GM19043 (cell line): Measurements from ENCODE around the gene ZMIZ1.

Source experiments
- ATAC-seq: cut with Tn5 transposase; IDR thresholded peaks from one replicate; pipeline ENCODE4 v1.9.1; 2021; ENCODE audit warnings: low read depth; ENCODE audit not compliant: unreplicated experiment

Gene ZMIZ1

GRCh38 chr10:79051766-79052165 lies 17.0 kb upstream of the ZMIZ1 start:
- no peak for ATAC-seq

- ATAC-seq = no peak
Observed at GRCh38 chr10:79052291-79053080, 16.3 kb upstream of the ZMIZ1 start.

GRCh38 chr10:79053081-79053434 lies 15.7 kb upstream of the ZMIZ1 start:
- ATAC-seq = no peak

DNA sequence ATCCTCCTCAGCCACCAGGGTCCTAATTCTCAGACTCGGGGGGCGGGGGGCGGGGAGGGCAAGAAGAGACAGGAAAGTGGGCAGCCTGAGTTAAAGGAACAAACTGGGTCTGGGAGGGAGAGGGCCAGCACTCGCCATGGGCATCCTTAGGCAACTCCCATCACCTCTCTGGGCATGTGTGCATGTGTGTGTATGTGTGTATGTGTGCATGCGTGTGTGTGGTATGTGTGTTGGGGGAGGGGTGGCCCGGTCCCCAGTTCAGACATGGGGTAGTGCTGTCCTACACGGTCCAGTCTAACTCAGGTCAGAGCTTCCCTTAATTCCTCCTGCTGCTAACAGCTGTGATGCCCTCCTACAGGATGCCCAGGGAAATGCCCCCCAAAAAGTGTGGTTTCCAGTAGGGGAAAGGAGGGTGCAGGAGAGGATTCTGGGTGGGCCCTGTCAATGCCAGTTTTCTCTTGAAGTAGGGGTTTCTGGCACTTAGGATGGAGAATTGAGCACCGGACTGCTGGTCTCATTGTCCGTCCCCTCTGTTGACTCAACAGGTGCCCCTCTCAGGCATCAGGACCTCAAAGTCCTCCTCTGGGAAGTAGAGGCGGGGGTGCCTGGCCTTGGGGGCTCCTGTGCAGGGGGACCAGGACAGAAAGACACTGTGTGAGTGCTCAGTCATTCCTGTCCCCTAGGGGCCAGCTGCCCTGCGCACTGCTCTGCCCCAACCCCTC lies 15.1 kb upstream of the ZMIZ1 start:
- ATAC-seq = no peak

DNA sequence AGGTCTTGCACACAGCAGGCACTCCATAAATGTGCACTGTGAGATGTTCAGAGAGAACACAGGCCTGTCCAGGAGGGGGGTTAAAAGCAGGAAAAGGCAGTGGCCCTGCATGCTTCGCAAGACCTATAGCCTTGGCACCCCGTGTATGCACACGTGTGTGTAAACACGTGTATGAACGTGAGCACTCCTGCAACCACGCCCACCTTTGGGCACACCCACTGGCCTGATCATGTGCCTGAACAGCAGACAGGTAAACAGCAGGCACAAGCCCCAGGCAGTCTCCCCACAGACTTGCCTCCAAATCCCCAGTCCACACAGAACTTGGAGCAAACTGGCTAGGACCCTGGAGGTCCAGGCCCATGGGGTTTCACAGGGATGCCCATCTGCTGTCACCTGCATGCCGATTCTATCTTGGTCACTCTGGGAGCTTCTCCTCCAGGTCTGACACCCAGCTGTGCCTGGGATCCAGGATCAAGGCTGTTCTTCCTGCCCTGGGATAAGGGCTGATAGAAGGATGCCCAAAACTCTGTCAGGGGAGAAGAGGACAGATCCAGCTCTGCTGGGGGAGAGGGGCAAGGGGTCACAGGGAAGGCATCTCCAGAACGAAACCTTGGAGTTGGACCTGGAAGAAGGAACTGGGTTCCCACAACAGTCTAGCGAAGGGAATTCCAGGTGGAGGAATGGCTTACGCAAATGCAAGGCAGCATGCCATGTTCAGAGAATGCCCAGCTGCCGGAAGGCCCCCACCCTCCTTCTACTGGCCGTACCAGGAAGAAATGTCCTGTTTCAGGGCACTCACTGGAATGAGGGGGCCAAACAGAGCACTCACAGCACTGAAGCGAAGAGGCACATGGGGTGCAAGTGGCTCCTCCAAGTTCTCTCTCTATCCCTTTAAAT lies 14.3 kb upstream of the ZMIZ1 start:
- no peak for ATAC-seq

DNA sequence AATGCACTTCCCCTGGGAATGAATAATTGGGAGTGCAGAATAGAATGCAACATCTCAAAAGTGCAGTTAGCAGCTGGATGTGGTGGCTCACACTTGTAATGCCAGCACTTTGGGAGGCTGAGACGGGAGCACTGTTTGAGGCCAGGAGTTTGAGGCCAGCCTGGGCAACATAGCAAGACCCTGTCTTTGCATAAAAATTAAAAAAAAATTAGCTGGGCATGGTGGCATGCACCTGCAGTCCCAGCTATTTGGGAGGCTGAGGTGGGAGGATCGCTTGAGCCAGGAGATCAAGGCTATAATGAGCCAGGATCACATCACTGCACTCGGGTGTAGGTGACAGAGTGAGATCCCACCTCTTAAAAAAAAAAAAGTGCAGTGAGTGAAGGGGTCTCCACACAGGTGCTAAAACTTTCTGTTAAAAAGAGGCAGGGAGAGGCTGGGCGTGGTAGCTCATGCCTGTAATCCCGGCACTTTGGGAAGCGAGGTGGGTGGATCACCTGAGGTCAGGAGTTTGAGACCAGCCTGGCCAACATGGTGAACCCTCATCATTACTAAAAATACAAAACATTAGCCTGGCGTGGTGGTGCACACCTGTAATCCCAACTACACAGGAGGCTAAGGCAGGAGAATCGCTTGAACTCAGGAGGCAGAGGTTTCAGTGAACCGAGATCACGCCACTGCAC lies 13.5 kb upstream of the ZMIZ1 start:
- ATAC-seq = no peak

GRCh38 chr10:79055892-79056291 lies 12.9 kb upstream of the ZMIZ1 start:
- ATAC-seq = no peak

- no peak for ATAC-seq
Observed at GRCh38 chr10:79056361-79056735, 12.4 kb upstream of the ZMIZ1 start.

DNA sequence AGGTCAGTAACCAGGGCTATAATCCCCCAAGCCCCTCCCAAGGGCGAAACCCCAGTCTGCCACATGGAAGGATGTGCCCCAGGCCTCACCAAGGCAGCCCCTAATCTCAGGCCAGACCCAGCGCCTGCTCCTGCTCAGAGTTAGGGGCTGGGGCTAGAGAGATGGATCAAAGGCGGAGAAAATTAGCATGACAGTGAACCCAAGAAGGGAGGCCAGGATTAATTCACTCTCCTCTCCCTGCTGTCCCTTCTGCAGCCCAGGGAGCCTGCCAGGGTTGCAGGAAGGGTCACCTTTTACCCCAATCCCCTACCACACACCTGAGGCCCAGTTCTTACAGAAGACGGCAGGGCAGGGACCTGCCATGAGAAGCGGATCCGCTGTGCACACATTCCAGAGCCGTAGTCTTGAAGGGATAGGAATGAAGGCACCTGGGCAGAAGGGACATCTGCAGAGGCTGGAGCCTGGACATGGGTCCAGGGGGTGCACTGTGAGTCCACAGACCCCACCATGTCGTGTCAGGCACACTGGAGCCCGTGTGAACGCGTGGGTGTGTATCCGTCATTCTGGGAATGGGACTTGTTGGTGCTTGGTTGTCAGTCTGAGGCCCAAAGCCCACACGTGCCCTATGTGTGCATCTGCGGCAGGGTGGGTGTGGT lies 11.9 kb upstream of the ZMIZ1 start:
- ATAC-seq = no peak

- no peak for ATAC-seq
Observed at GRCh38 chr10:79057481-79058275, 11.1 kb upstream of the ZMIZ1 start.

GRCh38 chr10:79058899-79059841 lies 9.6 kb upstream of the ZMIZ1 start:
- no peak for ATAC-seq

GRCh38 chr10:79059859-79060379 lies 8.8 kb upstream of the ZMIZ1 start:
- ATAC-seq = no peak

GRCh38 chr10:79060641-79061255 lies 8.0 kb upstream of the ZMIZ1 start:
- ATAC-seq = no peak

GRCh38 chr10:79061441-79062315 lies 7.1 kb upstream of the ZMIZ1 start:
- ATAC-seq = no peak

GRCh38 chr10:79063071-79063491 lies 5.7 kb upstream of the ZMIZ1 start:
- ATAC-seq = no peak

DNA sequence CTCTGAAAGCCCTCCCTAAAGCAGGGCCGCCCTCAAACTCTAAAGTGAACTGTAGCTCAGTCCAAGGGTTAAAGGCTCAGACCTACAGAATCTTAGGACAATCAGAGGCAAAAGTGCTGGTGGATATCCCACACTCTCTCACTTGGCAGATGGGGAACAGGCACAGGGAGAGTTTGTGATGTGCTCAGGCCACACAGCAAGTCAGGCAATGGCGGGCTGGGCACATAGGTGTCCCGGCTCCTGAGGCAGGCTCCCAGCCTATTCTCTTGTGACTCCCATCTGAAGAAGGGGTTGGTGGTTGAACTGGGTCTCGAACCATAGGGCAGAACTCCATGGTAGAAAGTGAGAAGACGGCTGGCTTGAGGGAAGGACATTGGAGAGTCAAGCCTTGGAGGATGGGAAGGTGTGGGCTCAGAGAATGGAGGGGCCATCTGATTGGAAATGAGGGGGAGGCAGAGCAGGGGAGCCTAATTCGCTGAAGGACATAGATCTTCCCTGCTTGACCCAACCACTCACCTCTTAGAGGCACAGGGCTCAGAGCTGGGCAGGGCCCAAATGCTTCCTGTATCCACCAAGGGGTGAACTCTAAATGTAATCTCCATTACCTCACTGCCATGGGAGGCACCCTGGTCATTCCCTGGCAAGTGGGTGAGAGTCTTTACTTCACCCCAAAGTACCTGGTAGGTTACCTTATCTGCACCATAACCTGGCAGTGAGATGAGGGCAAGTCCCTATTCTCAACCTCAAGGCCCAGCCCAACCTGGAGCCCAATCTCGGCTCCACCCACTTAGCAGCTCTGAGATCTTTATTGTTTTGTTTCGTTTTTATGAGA lies 4.9 kb upstream of the ZMIZ1 start:
- no peak for ATAC-seq
